Measurements from ENCODE around the gene C2.
"Not testable (repeated sequence)": the region's sequence is repeated elsewhere in the genome, so short reads cannot be mapped to it uniquely, and the experiment has no call there.

The C2 gene

DNA sequence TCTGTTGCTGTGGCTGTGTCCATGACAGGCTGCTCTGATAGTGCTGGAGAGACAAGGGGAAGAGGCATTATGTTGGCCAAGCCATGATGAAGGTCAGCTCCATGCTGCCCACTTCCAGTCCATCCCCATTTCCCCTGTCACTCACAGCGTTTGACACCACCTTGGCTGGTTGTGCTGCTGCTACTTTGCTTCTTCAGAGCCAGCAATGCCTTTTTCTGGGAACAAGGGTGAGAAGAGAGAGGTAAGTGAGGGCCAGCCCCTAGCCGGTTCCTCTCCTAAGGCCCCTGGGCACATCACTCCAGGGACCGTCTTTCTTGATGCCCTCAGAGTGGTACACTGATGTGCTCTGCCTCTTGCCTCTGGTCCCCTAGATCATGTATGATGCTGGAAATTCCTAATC lies 29.3 kb downstream of the C2 start:
- DNase-seq (ENCODE audit: low read depth in 2 of 2), result no peak

DNA sequence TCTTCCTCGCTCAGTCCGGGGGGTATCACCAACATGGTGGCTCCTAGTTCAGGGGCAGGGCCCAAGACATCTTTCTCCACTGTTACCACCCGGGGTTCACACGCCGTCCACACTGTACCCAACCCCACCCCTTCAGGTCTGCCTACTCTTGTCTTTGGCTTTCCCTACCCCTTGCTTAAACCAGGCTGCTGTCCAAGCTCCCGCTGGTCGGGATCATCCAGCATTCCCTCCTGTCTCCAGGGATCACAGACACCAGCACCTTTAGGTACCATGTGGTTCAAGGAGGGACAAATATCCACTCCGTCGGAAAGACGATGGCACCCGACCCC lies 30.9 kb downstream of the C2 start:
- no peak for DNase-seq (ENCODE audit: low read depth in 2 of 2)

DNA sequence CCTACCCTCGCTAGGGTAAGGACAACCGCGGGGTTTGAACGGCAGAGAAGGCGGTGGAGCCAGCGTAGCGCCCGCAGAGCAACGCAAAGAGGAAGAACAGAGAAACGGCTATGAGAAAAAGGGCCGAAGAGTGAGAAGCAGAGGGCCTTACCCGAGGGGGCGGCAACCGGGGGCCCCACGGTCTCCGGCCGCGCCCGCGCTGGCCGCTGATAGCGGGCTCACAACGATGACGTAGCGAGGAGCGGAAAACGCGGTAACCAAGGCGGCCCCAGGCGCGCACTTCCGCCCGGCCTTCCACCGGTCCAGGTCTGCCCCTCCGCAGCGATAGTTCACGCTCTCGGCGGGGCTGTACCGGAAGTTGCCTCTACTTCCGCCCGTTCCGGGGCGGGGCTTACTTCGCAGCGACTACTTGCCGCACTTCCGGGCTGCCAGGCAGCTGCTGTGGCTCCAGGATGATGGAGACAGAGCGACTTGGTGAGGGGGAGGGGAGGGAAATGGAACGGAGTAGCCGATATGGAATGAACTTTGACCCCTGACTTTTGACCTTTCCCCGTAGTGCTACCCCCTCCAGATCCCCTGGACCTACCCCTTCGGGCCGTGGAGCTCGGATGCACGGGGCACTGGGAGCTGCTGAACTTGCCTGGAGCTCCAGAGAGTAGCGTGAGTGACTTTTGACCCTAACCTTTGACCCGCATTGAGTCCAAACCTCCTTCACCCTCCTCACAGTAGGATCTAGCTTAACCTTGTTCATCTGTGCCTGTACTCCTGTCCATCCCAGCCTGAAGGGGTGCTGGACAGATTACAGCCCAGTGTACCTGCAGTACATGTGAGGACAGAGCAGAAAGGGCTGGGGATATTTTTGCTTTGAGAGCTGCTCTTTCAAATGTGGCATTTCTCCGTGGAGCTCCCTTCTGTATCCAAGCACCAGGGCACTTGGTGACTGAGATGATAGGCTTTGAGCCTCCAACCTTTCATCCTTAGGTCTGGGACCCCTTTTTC lies 31.5 kb downstream of the C2 start, which contains the start of the genes NELFE and SKIC2:
Gene NELFE (minus strand): TSS at position 231 of the 999 bp plus-strand sequence. CDS start 525 bp downstream, outside the sequence.
Gene SKIC2 (plus strand): TSS at position 435 of the 999 bp plus-strand sequence. CDS start 18 bp downstream, at position 453.
- peak; percentile 99 for DNase-seq (ENCODE audit: low read depth in 2 of 2)

DNA sequence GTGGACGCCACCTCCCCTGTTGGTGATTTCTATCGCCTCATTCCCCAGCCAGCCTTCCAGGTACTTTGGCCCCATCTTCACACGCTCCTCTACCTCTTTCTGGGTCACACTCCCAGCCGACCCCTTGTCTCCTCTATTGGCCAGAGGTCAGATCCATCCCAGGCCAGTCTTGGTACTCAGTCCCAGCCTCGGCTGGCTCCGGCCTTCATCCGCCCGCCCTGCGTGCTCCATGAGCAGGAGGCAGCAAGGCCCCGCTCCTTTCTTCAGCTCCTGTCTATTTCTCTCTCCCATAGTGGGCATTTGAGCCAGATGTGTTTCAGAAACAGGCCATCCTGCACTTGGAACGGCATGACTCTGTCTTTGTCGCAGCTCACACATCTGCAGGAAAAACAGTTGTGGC lies 34.1 kb downstream of the C2 start:
- no peak for DNase-seq (ENCODE audit: low read depth in 2 of 2)

DNA sequence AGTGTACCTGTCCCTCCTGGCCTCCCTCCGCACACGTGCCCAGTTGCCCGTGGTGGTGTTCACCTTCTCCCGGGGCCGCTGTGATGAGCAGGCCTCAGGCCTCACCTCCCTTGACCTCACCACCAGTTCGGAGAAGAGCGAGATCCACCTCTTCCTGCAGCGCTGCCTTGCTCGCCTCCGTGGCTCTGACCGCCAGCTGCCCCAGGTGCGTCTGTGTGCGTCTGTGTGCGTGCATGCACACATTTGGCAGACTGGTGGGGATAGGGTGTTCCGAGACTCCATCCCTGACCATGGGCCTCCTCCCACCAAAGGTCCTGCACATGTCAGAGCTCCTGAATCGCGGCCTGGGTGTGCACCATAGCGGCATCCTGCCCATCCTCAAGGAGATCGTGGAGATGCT lies 36.4 kb downstream of the C2 start:
- no peak for DNase-seq (ENCODE audit: low read depth in 2 of 2)

DNA sequence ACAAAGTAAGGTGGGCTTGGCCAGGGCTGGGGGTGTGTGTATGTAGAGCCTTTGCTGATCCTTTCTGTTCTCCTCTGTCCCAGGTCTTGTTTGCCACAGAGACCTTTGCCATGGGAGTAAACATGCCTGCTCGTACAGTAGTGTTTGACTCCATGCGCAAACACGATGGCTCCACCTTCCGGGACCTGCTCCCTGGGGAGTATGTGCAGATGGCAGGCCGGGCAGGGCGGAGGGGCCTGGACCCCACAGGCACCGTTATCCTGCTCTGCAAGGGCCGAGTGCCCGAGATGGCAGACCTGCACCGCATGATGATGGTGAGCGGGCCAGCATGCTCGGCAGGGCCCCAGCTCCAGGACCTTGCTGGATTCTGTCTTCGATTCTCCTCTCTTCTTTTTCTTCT lies 38.2 kb downstream of the C2 start:
- no peak for DNase-seq (ENCODE audit: low read depth in 2 of 2)

DNA sequence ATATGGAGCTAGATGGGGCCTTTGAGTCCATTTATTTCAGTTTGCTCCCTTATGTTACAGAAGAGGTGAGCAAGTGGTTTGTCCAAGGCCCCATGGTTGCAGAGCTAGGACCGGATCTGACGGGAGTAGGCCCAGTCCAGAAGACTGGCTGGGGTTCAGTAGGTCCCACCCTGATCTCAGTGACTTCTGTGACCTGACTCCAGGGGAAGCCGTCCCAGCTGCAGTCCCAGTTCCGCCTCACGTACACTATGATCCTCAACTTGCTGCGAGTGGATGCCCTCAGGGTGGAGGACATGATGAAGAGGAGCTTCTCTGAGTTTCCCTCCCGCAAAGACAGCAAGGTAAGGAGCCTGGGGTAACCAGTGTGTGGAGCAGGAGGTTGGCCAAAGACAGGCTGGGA lies 39.0 kb downstream of the C2 start:
- no peak for DNase-seq (ENCODE audit: low read depth in 2 of 2)

DNA sequence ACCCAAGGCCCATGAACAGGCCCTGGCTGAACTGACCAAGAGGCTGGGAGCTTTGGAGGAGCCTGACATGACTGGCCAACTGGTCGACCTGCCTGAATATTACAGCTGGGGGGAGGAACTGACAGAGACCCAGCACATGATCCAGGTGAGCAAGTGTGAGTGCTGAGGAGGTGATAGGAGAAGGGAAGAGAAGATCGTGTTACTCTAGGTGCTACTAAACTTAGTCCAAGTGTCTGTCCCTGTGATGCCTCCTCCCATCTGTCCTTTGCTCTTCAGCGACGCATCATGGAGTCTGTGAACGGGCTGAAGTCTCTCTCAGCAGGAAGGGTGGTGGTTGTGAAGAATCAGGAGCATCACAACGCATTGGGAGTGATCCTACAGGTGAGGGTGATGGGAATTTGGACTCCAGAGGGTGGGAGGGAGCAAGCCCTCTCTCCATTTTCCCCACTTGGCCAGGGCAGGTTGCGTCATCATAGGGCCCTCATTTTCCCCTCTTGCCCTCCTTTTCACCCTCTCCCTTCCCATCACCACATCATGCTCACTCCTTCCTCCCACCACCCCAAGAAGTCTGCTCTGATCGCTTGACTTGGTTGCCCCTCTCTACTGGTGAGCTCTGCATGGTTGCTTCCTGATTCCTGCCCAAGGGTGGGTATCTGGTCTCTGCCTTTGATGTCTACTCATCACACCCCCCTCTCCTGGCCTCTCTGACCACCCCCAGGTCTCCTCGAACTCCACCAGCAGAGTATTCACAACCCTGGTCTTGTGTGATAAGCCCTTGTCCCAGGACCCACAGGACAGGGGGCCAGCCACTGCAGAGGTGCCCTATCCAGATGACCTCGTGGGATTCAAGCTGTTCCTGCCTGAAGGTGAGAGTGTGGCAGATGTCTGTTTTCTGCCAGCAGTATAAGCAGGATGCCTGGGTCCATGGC lies 39.7 kb downstream of the C2 start:
- no peak for DNase-seq (ENCODE audit: low read depth in 2 of 2)

DNA sequence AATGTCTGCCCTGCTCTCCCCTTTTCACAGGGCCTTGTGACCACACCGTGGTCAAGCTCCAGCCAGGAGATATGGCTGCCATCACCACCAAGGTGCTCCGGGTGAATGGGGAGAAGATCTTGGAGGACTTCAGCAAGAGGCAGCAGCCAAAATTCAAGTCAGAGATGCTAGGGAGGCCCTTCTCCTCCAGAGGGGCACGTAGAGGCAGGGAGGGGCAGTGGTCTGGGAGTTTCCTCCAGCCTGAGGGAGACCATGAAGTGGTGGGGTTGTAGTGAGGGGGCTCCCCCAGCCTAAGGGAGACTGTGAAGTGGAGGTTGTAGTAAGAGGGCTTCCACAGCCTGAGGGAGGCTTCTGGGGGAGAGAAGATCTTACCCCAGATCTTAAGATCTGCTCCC lies 40.4 kb downstream of the C2 start:
- DNase-seq (ENCODE audit: low read depth in 2 of 2), result no peak

DNA sequence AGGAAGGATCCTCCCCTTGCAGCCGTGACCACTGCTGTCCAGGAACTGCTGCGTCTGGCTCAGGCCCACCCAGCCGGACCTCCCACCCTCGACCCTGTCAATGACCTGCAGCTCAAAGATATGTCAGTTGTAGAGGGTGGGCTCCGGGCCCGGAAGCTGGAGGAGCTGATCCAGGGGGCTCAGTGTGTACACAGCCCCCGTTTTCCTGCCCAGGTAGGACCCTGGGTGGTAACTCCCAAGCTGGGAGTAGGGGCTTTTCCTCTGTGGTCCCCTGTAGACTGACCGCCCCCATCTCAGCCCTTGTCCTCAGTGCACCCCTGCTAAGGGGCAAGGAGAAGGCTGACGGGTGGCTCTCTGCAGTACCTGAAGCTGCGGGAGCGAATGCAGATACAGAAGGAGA lies 40.8 kb downstream of the C2 start:
- DNase-seq (ENCODE audit: low read depth in 2 of 2), result no peak

DNA sequence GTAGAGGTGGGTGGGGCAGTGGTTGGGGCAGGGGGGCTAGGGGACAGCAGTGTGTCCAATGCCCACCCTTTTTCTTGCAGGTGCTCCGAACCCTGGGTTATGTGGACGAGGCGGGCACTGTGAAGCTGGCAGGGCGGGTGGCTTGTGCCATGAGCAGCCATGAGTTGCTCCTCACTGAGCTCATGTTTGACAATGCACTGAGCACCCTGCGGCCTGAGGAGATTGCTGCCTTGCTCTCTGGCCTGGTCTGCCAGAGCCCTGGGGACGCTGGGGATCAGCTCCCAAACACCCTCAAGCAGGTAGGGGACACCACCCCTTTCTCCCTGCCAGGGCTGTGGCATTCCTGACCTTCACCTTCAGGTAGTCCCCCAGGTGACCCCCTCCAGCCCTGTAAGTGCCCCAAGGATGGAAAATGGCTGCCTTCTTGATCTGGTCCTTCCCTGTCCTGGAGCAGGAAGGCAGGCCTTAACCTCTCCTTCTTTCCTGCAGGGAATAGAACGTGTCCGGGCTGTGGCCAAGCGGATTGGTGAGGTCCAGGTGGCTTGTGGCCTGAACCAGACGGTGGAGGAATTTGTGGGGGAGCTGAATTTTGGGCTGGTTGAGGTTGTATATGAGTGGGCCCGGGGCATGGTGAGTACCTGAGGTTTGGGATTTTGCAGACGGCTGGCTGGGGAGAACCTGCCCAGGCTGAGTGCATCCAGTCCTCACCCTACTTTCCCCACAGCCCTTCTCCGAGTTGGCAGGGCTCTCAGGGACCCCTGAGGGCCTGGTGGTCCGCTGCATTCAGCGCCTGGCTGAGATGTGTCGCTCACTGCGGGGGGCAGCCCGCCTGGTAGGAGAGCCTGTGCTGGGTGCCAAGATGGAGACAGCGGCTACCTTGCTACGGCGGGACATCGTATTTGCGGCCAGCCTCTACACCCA lies 41.5 kb downstream of the C2 start:
- no peak for DNase-seq (ENCODE audit: low read depth in 2 of 2)

DNA sequence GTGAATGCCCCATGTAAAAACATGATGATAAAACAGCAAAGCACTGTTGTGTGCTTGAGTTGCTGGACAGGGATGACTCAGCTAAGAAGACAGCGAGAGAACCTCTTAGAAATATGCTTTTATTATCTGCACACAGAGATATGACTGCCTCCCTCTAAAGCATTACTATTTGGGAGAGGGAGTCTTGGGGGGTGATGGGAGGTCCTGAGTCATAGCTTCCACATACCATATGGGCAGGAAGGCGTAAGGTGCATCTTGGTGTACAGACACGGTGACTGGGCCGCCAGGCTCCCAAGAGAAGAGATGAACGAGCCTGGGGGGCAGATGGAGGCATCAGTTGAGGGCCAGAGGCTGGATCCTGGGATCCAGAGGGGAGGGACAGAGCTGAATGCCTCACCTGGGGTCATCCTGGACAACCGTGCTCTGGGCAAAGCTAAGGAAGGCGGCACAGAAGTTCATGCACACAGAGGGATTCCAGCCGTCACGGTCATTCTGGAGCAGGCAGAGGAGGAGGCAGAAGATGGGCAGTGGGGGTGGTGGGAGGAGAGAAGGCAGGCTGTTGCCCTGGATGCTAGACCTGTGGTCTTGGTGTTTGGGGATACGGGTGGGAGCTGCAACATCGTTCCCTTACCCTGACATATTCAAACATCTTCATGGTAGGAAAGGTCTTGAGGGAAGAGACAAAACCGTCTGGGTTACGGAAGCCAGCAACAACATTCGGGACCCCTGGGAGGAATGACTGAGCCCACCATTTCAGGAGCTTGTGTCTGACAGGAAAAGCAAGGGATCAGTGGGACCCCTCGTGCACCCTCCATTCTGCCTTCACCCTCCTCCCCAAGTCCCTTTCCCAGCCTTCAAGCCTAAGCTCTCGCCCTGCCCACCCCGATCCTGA lies 42.4 kb downstream of the C2 start:
- DNase-seq (ENCODE audit: low read depth in 2 of 2), result no peak

DNA sequence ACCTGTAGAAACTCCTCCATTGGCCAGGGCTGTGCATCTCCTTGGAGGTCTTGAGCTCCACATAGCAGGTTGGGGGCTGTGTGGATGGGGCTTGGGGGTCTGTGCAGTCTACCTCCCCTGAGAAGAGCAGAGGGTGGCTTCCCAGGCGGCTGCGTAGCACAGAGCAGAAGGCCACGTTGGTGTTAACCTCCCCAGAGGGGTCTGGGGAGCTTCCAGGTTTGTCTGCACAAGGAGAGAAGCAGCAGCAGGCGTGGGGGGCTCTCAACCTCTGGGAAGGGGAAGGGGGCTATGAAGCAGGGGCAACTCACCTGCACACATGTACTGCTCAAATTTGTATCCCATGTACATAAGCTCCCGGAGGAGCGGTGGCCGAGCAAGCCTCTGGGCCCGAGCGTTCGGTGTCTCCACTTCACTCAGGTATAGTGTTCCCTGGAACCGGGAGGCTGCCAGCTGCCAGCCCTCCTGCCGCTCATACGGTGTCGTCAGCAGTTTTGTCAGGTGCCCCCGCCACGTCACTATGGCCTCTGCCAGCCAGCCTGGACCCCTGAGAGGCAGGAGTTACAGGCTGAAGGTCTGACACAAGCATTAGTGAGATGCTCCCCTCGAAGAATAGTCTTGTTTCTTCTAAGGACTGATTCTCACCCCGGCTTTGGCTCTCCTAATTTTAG lies 43.2 kb downstream of the C2 start:
- DNase-seq (ENCODE audit: low read depth in 2 of 2), result no peak

DNA sequence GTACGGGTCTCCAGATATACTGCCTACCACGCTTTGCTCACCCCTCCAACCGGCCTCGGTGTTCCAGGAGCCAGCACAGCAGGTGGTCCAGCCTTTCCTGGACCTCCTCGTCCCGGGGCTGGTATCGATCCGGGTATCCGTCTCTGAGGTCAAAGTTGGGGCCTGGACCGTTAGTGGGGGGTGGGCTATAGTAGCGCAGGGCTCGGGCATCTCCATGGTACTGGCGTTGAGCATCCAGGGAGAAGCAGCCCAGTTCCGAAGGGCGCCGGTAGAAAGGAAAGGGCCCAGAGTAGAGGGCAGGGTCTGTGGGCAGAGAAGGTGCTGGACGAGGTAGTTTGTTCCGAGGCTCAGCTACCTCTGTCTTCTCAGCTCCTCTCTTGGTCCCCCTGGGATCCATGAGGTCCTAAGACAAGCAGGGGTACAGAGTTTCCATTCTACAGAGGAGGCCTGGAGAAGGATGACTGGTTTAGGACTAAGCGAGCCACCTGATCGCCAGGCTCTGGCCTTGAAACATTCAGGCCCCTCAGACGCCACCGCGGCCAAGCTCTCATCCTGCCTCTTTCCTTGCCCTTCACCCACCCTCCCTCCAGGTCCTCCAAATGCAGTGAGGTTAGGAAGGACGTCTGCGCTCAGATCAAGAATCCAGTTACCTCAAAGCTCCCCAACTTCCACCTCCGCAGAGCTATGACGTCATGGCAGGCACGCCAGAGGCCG lies 43.9 kb downstream of the C2 start:
- no peak for DNase-seq (ENCODE audit: low read depth in 2 of 2)

DNA sequence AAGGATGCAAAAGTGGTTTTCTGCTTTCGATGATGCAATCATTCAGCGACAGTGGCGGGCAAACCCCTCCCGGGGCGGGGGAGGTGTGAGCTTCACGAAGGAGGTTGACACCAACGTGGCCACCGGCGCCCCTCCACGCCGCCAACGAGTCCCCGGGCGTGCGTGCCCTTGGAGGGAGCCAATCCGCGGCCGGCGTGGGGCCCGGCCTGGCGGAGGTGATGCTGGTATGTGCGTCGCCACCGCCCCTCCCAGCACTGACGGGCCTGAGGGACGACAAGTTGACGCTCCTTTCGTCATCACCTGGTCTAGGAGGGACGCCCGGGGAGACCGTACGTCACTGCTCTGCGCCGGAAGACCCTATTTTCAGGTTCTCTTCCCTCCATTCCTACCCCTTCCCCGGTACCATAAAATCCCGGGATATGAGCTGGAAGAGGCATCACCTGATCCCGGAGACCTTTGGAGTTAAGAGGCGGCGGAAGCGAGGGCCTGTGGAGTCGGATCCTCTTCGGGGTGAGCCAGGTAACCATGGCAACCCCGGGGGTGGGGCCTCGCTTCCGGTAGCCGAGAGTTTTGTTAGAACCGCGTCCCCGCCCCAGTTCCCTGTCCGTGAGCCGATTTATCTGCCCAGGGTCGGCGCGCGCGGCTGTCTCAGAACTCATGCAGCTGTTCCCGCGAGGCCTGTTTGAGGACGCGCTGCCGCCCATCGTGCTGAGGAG lies 44.6 kb downstream of the C2 start, which contains the start of gene DXO:
Gene DXO (minus strand): TSS at position 146 of the 716 bp plus-strand sequence. CDS start 463 bp downstream, outside the sequence.
- peak; percentile 98 to 99 for DNase-seq (ENCODE audit: low read depth in 2 of 2)

DNA sequence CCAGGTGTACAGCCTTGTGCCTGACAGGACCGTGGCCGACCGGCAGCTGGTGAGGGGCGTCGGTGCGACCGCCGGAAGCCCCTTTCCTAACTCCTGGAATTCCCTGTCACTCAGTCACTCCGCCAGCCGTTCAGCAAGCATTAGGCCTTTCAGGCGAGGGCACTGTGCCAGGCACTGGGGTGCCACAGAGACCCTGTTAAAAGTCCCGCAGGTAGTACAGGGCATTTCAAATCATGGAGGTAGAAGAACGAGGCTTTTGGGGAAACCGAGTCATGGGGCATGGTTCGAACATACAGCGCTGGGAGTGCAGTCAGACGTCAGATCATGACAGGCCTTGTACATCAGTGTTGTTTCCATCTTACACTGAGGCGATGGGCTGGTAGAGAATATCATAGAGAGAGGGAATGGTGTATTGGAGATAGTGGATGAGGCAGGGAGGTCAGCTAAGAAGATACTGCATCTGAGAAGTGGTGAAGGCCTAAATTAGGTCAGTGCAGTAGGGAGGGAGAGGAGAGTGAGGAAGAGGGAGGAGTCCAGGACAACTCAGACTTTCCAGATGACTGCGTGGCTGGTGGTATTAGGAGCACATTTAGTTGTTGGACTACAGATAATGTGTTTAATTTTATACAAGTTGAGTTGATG lies 45.3 kb downstream of the C2 start:
- no peak for DNase-seq (ENCODE audit: low read depth in 2 of 2)

DNA sequence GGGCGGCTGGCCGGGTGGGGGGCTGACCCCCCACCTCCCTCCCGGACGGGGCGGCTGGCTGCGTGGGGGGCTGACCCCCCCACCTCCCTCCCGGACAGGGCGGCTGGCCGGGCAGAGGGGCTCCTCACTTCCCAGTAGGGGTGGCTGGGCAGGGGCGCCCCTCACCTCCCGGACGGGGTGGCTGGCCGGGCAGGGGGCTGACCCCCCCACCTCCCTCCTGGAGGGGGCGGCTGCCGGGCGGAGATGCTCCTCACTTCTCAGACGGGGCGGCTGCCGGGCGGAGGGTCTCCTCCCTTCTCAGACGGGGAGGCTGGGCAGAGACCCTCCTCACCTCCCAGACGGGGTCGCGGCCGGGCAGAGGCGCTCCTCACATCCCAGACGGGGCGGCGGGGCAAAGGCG lies 48.5 kb downstream of the C2 start:
- DNase-seq (ENCODE audit: low read depth in 2 of 2), result not testable (repeated sequence)
